H1 (cell line): Measurements from ENCODE around the gene CYP27B1. TPM values are rescaled to one million over a fixed set of nuclear protein-coding genes. Genes with fewer than 3 reads are reported as not detected.
A peak's percentile ranks its signal among the peaks of the same experiment; 100 is the strongest.

Experiments
- CTCF ChIA-PET: fragments of 300-600 bp; sonication (Branson Sonifier 250); formaldehyde crosslinking; loops from one replicate; lab custom pipeline; 2021; ENCODE audit not compliant: partially characterized antibody; lab: Charles Lee
- POLR2A ChIA-PET: fragments of 300-600 bp; sonication (Branson Sonifier 250); formaldehyde crosslinking; loops from one replicate; lab custom pipeline; 2021; ENCODE audit warnings: inconsistent platforms; ENCODE audit not compliant: partially characterized antibody; lab: Charles Lee
- DNase-seq, 2 experiments: peaks; one replicate each; pipeline versions ENCODE4 v3.0.0 to v3.0.0-alpha.2; 2010 to 2022; ENCODE audit warnings: low spot score in 2 of 2, low read depth in 1 of 2, mixed read lengths in 1 of 2
- FAIRE-seq: peaks from 2 replicates; lab custom pipeline; 2011; peaks lifted over from hg19 to GRCh38; lab: Jason Lieb, UNC
- H2AFZ ChIP-seq: 2 replicates; pipeline ENCODE4 v1.8.1; 2012; ENCODE audit warnings: low read length, inconsistent platforms
- H2AK5ac ChIP-seq: 2 replicates; pipeline ENCODE4 v1.6.1; 2013; ENCODE audit warnings: low read depth, low read length
- H2BK120ac ChIP-seq: replicated peaks from 2 replicates; pipeline ENCODE3; 2013; ENCODE audit warnings: low read depth, low read length, inconsistent platforms
- H2BK12ac ChIP-seq: 2 replicates; pipeline ENCODE4 v1.6.1; 2013; ENCODE audit warnings: low read depth, low read length
- H2BK15ac ChIP-seq: 2 replicates; pipeline ENCODE4 v1.6.1; 2013; ENCODE audit warnings: low read length
- H2BK20ac ChIP-seq: 2 replicates; pipeline ENCODE4 v1.6.1; 2013; ENCODE audit warnings: low read length
- H2BK5ac ChIP-seq: 2 replicates; pipeline ENCODE4 v1.6.1; 2013; ENCODE audit warnings: low read depth, low read length
- H3K14ac ChIP-seq: 2 replicates; pipeline ENCODE4 v1.6.1; 2013; ENCODE audit warnings: inconsistent platforms; ENCODE audit not compliant: insufficient read length
- H3K18ac ChIP-seq: 2 replicates; pipeline ENCODE4 v1.6.1; 2013; ENCODE audit warnings: low read length; ENCODE audit errors: extremely low read depth
- H3K23ac ChIP-seq: 2 replicates; pipeline ENCODE4 v1.6.1; 2013; ENCODE audit warnings: inconsistent platforms; ENCODE audit not compliant: insufficient read length
- H3K23me2 ChIP-seq: 2 replicates; pipeline ENCODE4 v1.6.1; 2013; ENCODE audit warnings: low read depth, low read length
- H3K27ac ChIP-seq: 2 replicates; pipeline ENCODE4 v1.6.1; 2011; ENCODE audit warnings: low read depth, low read length, inconsistent platforms
- H3K27me3 ChIP-seq, 4 experiments: replicated peaks in 1 of 4; 1 replicate in 1 of 4; 2 replicates in 3 of 4; pipeline versions ENCODE4 v1.6.1 to v1.8.1; 2011 to 2013; ENCODE audit warnings: low read length in 3 of 4, mild to moderate bottlenecking in 3 of 4, inconsistent platforms in 2 of 4, mixed read lengths in 2 of 4, moderate library complexity in 1 of 4; ENCODE audit not compliant: control insufficient read depth in 3 of 4, insufficient read depth in 3 of 4; ENCODE audit errors: extremely low read depth in 1 of 4
- H3K36me3 ChIP-seq, 4 experiments: 2 replicates each; pipeline versions ENCODE4 v1.6.1 to v1.8.1; 2011 to 2013; ENCODE audit warnings: mild to moderate bottlenecking in 4 of 4, low read length in 3 of 4, moderate library complexity in 2 of 4, control low read depth in 1 of 4, inconsistent platforms in 1 of 4; ENCODE audit not compliant: insufficient read depth in 4 of 4, control insufficient read depth in 2 of 4
- H3K4ac ChIP-seq: replicated peaks from 2 replicates; pipeline ENCODE3; 2013; ENCODE audit warnings: low read length, low read depth, mixed read lengths, inconsistent platforms; ENCODE audit not compliant: insufficient read length
- H3K4me1 ChIP-seq, 4 experiments: replicated peaks in 1 of 4; 1 replicate in 1 of 4; 2 replicates in 3 of 4; pipeline versions ENCODE4 v1.6.1 to v1.8.1; 2011 to 2013; ENCODE audit warnings: low read length in 3 of 4, inconsistent platforms in 2 of 4, mixed read lengths in 1 of 4; ENCODE audit not compliant: insufficient read depth in 4 of 4, control insufficient read depth in 3 of 4
- H3K4me2 ChIP-seq, 2 experiments: 2 replicates each; pipeline versions ENCODE4 v1.6.1 to v1.8.1; 2011 to 2013; ENCODE audit warnings: low read depth in 2 of 2, low read length in 2 of 2, control low read depth in 1 of 2, inconsistent platforms in 1 of 2, mild to moderate bottlenecking in 1 of 2; ENCODE audit not compliant: insufficient read depth in 1 of 2
- H3K4me3 ChIP-seq, 4 experiments: fragments of 200-600, 300-600 bp in 1 of 4; sonication (generic), shearing (Covaris generic), sonication (Bioruptor Twin) in 1 of 4; 2 replicates each; pipeline versions ENCODE4 v1.5.1 to v1.8.1; 2011 to 2016; ENCODE audit warnings: low read length in 4 of 4, low read depth in 3 of 4, control low read depth in 2 of 4, inconsistent platforms in 2 of 4, mild to moderate bottlenecking in 2 of 4, mixed read lengths in 1 of 4, moderate library complexity in 1 of 4; ENCODE audit not compliant: insufficient read depth in 2 of 4; ENCODE audit errors: extremely low read depth in 1 of 4
- H3K56ac ChIP-seq: replicated peaks from 2 replicates; pipeline ENCODE3; 2013; ENCODE audit warnings: low read depth, mild to moderate bottlenecking, mixed read lengths, low read length, inconsistent platforms; ENCODE audit not compliant: insufficient read length
- H3K79me1 ChIP-seq: 2 replicates; pipeline ENCODE4 v1.6.1; 2013; ENCODE audit warnings: low read depth, low read length, control low read depth
- H3K79me2 ChIP-seq, 2 experiments: 2 replicates each; pipeline versions ENCODE4 v1.6.1 to v1.8.1; 2012 to 2013; ENCODE audit warnings: low read length in 2 of 2, mild to moderate bottlenecking in 2 of 2, inconsistent platforms in 1 of 2; ENCODE audit not compliant: insufficient read depth in 2 of 2, control insufficient read depth in 1 of 2
- H3K9ac ChIP-seq, 4 experiments: replicated peaks in 1 of 4; 1 replicate in 1 of 4; 2 replicates in 3 of 4; pipeline versions ENCODE4 v1.6.1 to v1.8.1; 2011 to 2013; ENCODE audit warnings: low read depth in 3 of 4, low read length in 3 of 4, control low read depth in 2 of 4, mild to moderate bottlenecking in 2 of 4, moderate library complexity in 2 of 4, inconsistent platforms in 1 of 4; ENCODE audit errors: extremely low read depth in 1 of 4
- H3K9me3 ChIP-seq, 2 experiments: 2 replicates each; pipeline versions ENCODE4 v1.6.1 to v1.8.1; 2012 to 2013; ENCODE audit warnings: mild to moderate bottlenecking in 2 of 2, moderate library complexity in 2 of 2, control low read depth in 1 of 2, inconsistent platforms in 1 of 2, low read depth in 1 of 2, low read length in 1 of 2, mixed read lengths in 1 of 2; ENCODE audit not compliant: insufficient read depth in 2 of 2
- H4K20me1 ChIP-seq, 2 experiments: replicated peaks in 1 of 2; 2 replicates each; pipeline versions ENCODE3 to v1.8.1; 2011 to 2013; ENCODE audit warnings: inconsistent platforms in 2 of 2, low read length in 2 of 2, mild to moderate bottlenecking in 1 of 2; ENCODE audit not compliant: insufficient read depth in 2 of 2, control insufficient read depth in 1 of 2
- H4K5ac ChIP-seq: 2 replicates; pipeline ENCODE4 v1.6.1; 2013; ENCODE audit warnings: low read length, low read depth, mixed read lengths, inconsistent platforms; ENCODE audit not compliant: insufficient read length
- H4K8ac ChIP-seq: 2 replicates; pipeline ENCODE4 v1.8.0; 2013; ENCODE audit warnings: mild to moderate bottlenecking, moderate library complexity, low read length, inconsistent platforms; ENCODE audit not compliant: insufficient read depth; ENCODE audit errors: extremely low read depth
- H4K91ac ChIP-seq: replicated peaks from 2 replicates; pipeline ENCODE3; 2013; ENCODE audit warnings: low read length, mixed read lengths, inconsistent platforms; ENCODE audit not compliant: insufficient read length
- ASH2L ChIP-seq: fragments of 200-600, 300-600 bp; sonication (generic); IDR thresholded peaks from one replicate; pipeline ENCODE4 v1.7.1; 2017; ENCODE audit warnings: low read length
- CTBP2 ChIP-seq: IDR thresholded peaks from 2 replicates; pipeline ENCODE4 v1.7.0; 2011; ENCODE audit warnings: borderline replicate concordance, mild to moderate bottlenecking, moderate library complexity, mixed read lengths, low read length; ENCODE audit not compliant: insufficient read depth, insufficient read length
- JUN ChIP-seq: IDR thresholded peaks from 2 replicates; pipeline ENCODE4 v1.6.1; 2011; ENCODE audit warnings: low read depth, mild to moderate bottlenecking, improper control_type of control experiment, low read length
- KDM5A ChIP-seq: fragments of 200-600 bp; IDR thresholded peaks from 2 replicates; pipeline ENCODE4 v1.7.1; 2012; ENCODE audit warnings: mild to moderate bottlenecking, low read length, inconsistent platforms, mixed read lengths
- POLR2AphosphoS5 ChIP-seq: IDR thresholded peaks from 2 replicates; pipeline ENCODE4 v1.6.1; 2011; ENCODE audit warnings: low read depth, low read length
- RAD21 ChIP-seq, 2 experiments: IDR thresholded peaks in 1 of 2; conservative IDR thresholded peaks in 1 of 2; 2 replicates each; pipeline ENCODE4 v1.6.1; 2011; ENCODE audit warnings: low read depth in 2 of 2, low read length in 2 of 2, improper control_type of control experiment in 1 of 2, inconsistent platforms in 1 of 2, mild to moderate bottlenecking in 1 of 2, moderate library complexity in 1 of 2
- RBBP5 ChIP-seq: IDR thresholded peaks from 2 replicates; pipeline ENCODE4 v1.7.1; 2012; ENCODE audit warnings: low read depth, mild to moderate bottlenecking, inconsistent platforms, low read length, moderate library complexity, borderline replicate concordance
- RXRA ChIP-seq: IDR thresholded peaks from 2 replicates; pipeline ENCODE4 v1.6.1; 2011; ENCODE audit warnings: low read depth, mild to moderate bottlenecking, low read length, moderate library complexity; ENCODE audit not compliant: insufficient read depth
- SAP30 ChIP-seq: fragments of 300-600 bp; sonication (generic); IDR thresholded peaks from 2 replicates; pipeline ENCODE4 v1.7.1; 2012; ENCODE audit warnings: low read length, moderate library complexity, mild to moderate bottlenecking, inconsistent platforms; ENCODE audit not compliant: insufficient read depth, insufficient replicate concordance
- SP2 ChIP-seq: IDR thresholded peaks from 2 replicates; pipeline ENCODE4 v1.6.1; 2012; ENCODE audit warnings: mild to moderate bottlenecking, low read length, inconsistent platforms
- WGBS, 2 experiments: shearing (Covaris generic) in 1 of 2; methylation state at CpG; one replicate each; pipeline versions ENCODE4 v1.1.6 to v1.1.7; 2013 to 2015; ENCODE audit warnings: low lambda C conversion rate in 2 of 2, mixed read lengths in 2 of 2, inconsistent platforms in 1 of 2, low coverage in 1 of 2, missing lambda C conversion rate in 1 of 2; ENCODE audit not compliant: insufficient replicate concordance in 2 of 2, insufficient coverage in 1 of 2, insufficient read length in 1 of 2; ENCODE audit errors: extremely low coverage in 1 of 2, missing lambda C conversion rate in 1 of 2; 5-methylcytosine and 5-hydroxymethylcytosine counted together
- polyA plus RNA-seq, 7 experiments: library from polyadenylated mRNA; depleted of rRNA in 3 of 7; stranded (reverse) in 5 of 7; unstranded in 2 of 7; fragments of >200 nt in 5 of 7; fragments of 200-250 nt in 2 of 7; gene quantifications; 1 replicate in 5 of 7; 2 replicates in 1 of 7; 4 replicates in 1 of 7; pipeline versions ENCODE4 v1.2.1 to v1.2.3, GENCODE V29; 2011 to 2013; ENCODE audit warnings: missing spikeins in 2 of 7, mixed read lengths in 2 of 7
- total RNA-seq: library from RNA; stranded (reverse); fragmentation: NEBNext Ultra II Directional; extraction: Animal tissue kit (Norgen Biotek cat#: 25700); gene quantifications from 2 replicates; pipeline ENCODE4 v1.2.1, GENCODE V29; 2021

The CYP27B1 gene
- total and polyA plus RNA-seq, 2 of the 8 experiments (the other 6 are each of a cell fraction or from before 2014, with no cell fraction given), result 2.9 to 3.3 TPM

DNA sequence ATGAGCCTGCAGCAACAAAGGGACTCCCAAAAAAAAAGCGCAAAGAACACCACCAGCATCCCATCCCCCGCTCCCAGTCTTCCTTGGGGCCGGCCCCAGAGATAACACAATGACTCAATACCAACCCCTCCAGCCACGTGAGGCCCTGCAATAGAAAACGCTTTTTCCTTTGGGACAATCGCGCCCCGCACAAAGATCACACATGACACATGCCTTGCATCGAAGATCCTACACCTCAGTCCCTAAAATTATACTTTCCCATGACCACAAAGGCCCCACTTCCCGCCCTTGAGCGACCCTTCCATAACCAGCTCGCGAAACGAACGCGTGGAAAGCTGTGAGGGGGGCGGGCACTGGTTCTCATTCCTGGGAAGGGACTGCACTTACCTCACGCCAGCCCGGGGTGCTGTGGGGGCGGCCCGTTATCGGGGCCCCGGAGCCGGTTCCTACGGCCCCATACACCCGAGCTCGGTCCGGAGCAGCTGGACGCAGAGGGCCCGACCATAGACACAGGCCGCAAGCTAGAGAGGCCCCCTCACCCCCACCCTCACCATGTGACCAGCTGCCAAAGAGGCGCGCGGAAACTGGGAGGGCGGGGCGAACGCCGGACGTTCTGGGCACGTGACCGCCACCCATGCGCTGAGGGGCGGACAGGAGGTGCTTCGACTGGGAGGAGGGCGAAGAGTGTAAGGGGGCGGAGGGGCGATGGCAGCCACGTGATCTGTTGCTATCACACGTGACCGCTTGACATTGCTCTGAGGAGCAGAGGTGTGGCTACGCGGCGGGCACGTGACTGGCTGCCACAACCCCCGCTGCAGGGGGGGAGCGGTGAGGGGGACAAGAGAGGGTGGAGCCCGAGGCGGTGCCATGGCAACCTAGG lies 14.8 kb downstream of the CYP27B1 start, which contains the start of gene CDK4:
Gene CDK4 (minus strand): TSS at position 523 of the 880 bp plus-strand sequence. CDS start 593 bp downstream, outside the sequence.
- Histone ChIP-seq H3K4ac (peak within 1 kb of the TSS; percentile 81), H2BK15ac (no peak within 1 kb of the TSS; the same call in 1 of the 2 replicates), H3K56ac (peak within 1 kb of the TSS; percentile 52), H3K9me3 (no peaks in the 10 kb centered on the region), H3K4me2 (peak within 1 kb of the TSS; percentile 95 to 96), H2AFZ (no peak within 1 kb of the TSS), H3K79me2 (peaks cover 12 to 20% of the 10 kb centered on the region in 2 experiments), H4K91ac (peak within 1 kb of the TSS; percentile 12), H2BK5ac (peak within 1 kb of the TSS; percentile 87), H3K4me3 (peak within 1 kb of the TSS; percentile 96 to 99 (median 98)), H3K23me2 (peaks cover 18% of the 10 kb centered on the region), H2BK120ac (no peak within 1 kb of the TSS), H2AK5ac (peak within 1 kb of the TSS; percentile 66), H3K14ac (peak within 1 kb of the TSS; percentile 81), H3K23ac (peak within 1 kb of the TSS; percentile 7), H3K9ac (peak within 1 kb of the TSS; percentile 88 to 99 (median 96)), H3K18ac (peak within 1 kb of the TSS; percentile 81; the same call in 1 of the 2 replicates), H3K79me1 (peaks cover 15% of the 10 kb centered on the region; the same call in 1 of the 2 replicates), H4K8ac (peak within 1 kb of the TSS; percentile 97), H3K27ac (peak within 1 kb of the TSS; percentile 86), H3K4me1 (peaks cover 3 to 26% (median 7%) of the 10 kb centered on the region in 4 experiments; a peak in 6 of 7 replicates), H4K20me1 (peaks cover 3 to 4% of the 10 kb centered on the region in 2 experiments), H2BK20ac (no peak within 1 kb of the TSS), H3K36me3 (peaks cover 21 to 37% (median 27%) of the 10 kb centered on the region in 4 experiments), H2BK12ac (0 out of 2 replicates have a peak within 1 kb of the TSS, but pooled peaks have one; percentile 80), H3K27me3 (peaks cover 8 to 22% (median 20%) of the 10 kb centered on the region in 4 experiments), H4K5ac (peak within 1 kb of the TSS; percentile 67)
- POLR2A ChIA-PET, result interaction anchor here (0.7 to 5.3 kb wide), 9 partner anchors 9 to 145 kb away, joined by 3 to 25 read pairs (median 4); partner anchors contain the start of genes AGAP2 and CYP27B1
- CTCF ChIA-PET, result no interaction called here
- DNase-seq, result peak; percentile 99 to 100
- peak; percentile 71 for FAIRE-seq
- WGBS, 2 experiments, result 2% methylated on average over 58 of the region's 58 CpGs; no CpG with 5 or more reads in 1 of the 2 experiments
- TF ChIP-seq JUN, result no peak
- TF ChIP-seq KDM5A, result no peak
- no peak for TF ChIP-seq ASH2L
- peak; percentile 37; the same call in 1 of the 2 replicates for TF ChIP-seq SP2
- TF ChIP-seq RAD21 (IDR thresholded peaks at IDR 0.05 in 1 of 2, conservative IDR thresholded peaks at IDR 0.05 in 1 of 2; ENCODE audit: low read depth in 2 of 2, low read length in 2 of 2), result no peak
- TF ChIP-seq RXRA, result 0 out of 2 replicates have a peak, but pooled peaks have one; percentile 9
- peak; percentile 56 for TF ChIP-seq CTBP2
- no peak for TF ChIP-seq POLR2AphosphoS5
- peak; percentile 93 for TF ChIP-seq SAP30
- TF ChIP-seq RBBP5, result no peak
